ENCODE measurements around the gene PHACTR1. TPM values are rescaled to one million over a fixed set of nuclear protein-coding genes. Genes with fewer than 3 reads are reported as not detected.

PHACTR1 gene
- total and polyA plus RNA-seq, 2 donors, result 3.1 to 6.3 TPM

- Histone ChIP-seq H3K36me3 (ENCODE audit: control insufficient read depth in 2 of 2, insufficient read depth in 2 of 2, low read length in 1 of 2) (no peaks in the 10 kb centered on the region), H3K4me1 (ENCODE audit: control insufficient read depth in 2 of 2, insufficient read depth in 2 of 2, low read length in 2 of 2) (no peaks in the 10 kb centered on the region), H3K27me3 (ENCODE audit: control insufficient read depth in 2 of 2, insufficient read depth in 1 of 2, low read length in 1 of 2) (no peaks in the 10 kb centered on the region), H3K27ac (ENCODE audit: low read depth in 1 of 2, low read length in 1 of 2) (no peak overlapping the region), H3K9me3 (ENCODE audit: control insufficient read depth in 2 of 2, insufficient read depth in 1 of 2, low read length in 1 of 2) (no peaks in the 10 kb centered on the region), H3K4me3 (ENCODE audit: low read length in 2 of 2) (no peak overlapping the region)
- DNase-seq (ENCODE audit: low read depth in 6 of 9, low spot score in 9 of 9), result no peak
Observed at GRCh38 chr6:13098006-13098405, 381.4 kb downstream of the PHACTR1 start.

- Histone ChIP-seq H3K27me3 (ENCODE audit: control insufficient read depth in 2 of 2, insufficient read depth in 1 of 2, low read length in 1 of 2) (no peaks in the 10 kb centered on the region), H3K27ac (ENCODE audit: low read depth in 1 of 2, low read length in 1 of 2) (no peak overlapping the region), H3K36me3 (ENCODE audit: control insufficient read depth in 2 of 2, insufficient read depth in 2 of 2, low read length in 1 of 2) (no peaks in the 10 kb centered on the region), H3K4me3 (ENCODE audit: low read length in 2 of 2) (no peak overlapping the region), H3K4me1 (ENCODE audit: control insufficient read depth in 2 of 2, insufficient read depth in 2 of 2, low read length in 2 of 2) (no peaks in the 10 kb centered on the region), H3K9me3 (ENCODE audit: control insufficient read depth in 2 of 2, insufficient read depth in 1 of 2, low read length in 1 of 2) (no peaks in the 10 kb centered on the region)
- DNase-seq (ENCODE audit: low read depth in 6 of 9, low spot score in 9 of 9), result no peak
- 89% methylated on average over 5 of the region's 5 CpGs for WGBS
Observed at GRCh38 chr6:13098793-13099570, 382.4 kb downstream of the PHACTR1 start.

GRCh38 chr6:13099771-13100170 is 383.2 kb downstream of the PHACTR1 start:
- H3K36me3 ChIP-seq (ENCODE audit: control insufficient read depth in 2 of 2, insufficient read depth in 2 of 2, low read length in 1 of 2), result no peaks in the 10 kb centered on the region
- DNase-seq (ENCODE audit: low read depth in 6 of 9, low spot score in 9 of 9), result no peak
- no peak overlapping the region for H3K4me3 ChIP-seq (ENCODE audit: low read length in 2 of 2)
- no peaks in the 10 kb centered on the region for H3K27me3 ChIP-seq (ENCODE audit: control insufficient read depth in 2 of 2, insufficient read depth in 1 of 2, low read length in 1 of 2)
- H3K9me3 ChIP-seq (ENCODE audit: control insufficient read depth in 2 of 2, insufficient read depth in 1 of 2, low read length in 1 of 2), result no peaks in the 10 kb centered on the region
- no peaks in the 10 kb centered on the region for H3K4me1 ChIP-seq (ENCODE audit: control insufficient read depth in 2 of 2, insufficient read depth in 2 of 2, low read length in 2 of 2)
- no peak overlapping the region for H3K27ac ChIP-seq (ENCODE audit: low read depth in 1 of 2, low read length in 1 of 2)

GRCh38 chr6:13101409-13101808 is 384.8 kb downstream of the PHACTR1 start:
- no peak for DNase-seq (ENCODE audit: low read depth in 6 of 9, low spot score in 9 of 9)
- H3K4me3 ChIP-seq (ENCODE audit: low read length in 2 of 2), result no peak overlapping the region
- no peaks in the 10 kb centered on the region for H3K9me3 ChIP-seq (ENCODE audit: control insufficient read depth in 2 of 2, insufficient read depth in 1 of 2, low read length in 1 of 2)
- 94% methylated on average over 5 of the region's 5 CpGs for WGBS
- no peaks in the 10 kb centered on the region for H3K4me1 ChIP-seq (ENCODE audit: control insufficient read depth in 2 of 2, insufficient read depth in 2 of 2, low read length in 2 of 2)
- no peaks in the 10 kb centered on the region for H3K27me3 ChIP-seq (ENCODE audit: control insufficient read depth in 2 of 2, insufficient read depth in 1 of 2, low read length in 1 of 2)
- H3K27ac ChIP-seq (ENCODE audit: low read depth in 1 of 2, low read length in 1 of 2), result no peak overlapping the region
- H3K36me3 ChIP-seq (ENCODE audit: control insufficient read depth in 2 of 2, insufficient read depth in 2 of 2, low read length in 1 of 2), result no peaks in the 10 kb centered on the region

GRCh38 chr6:13101985-13102384 is 385.4 kb downstream of the PHACTR1 start:
- H3K27ac ChIP-seq (ENCODE audit: low read depth in 1 of 2, low read length in 1 of 2), result no peak overlapping the region
- WGBS, result 93% methylated on average over 2 of the region's 2 CpGs
- H3K4me3 ChIP-seq (ENCODE audit: low read length in 2 of 2), result no peak overlapping the region
- H3K4me1 ChIP-seq (ENCODE audit: control insufficient read depth in 2 of 2, insufficient read depth in 2 of 2, low read length in 2 of 2), result no peaks in the 10 kb centered on the region
- no peak for DNase-seq (ENCODE audit: low read depth in 6 of 9, low spot score in 9 of 9)
- H3K27me3 ChIP-seq (ENCODE audit: control insufficient read depth in 2 of 2, insufficient read depth in 1 of 2, low read length in 1 of 2), result no peaks in the 10 kb centered on the region
- no peaks in the 10 kb centered on the region for H3K36me3 ChIP-seq (ENCODE audit: control insufficient read depth in 2 of 2, insufficient read depth in 2 of 2, low read length in 1 of 2)
- H3K9me3 ChIP-seq (ENCODE audit: control insufficient read depth in 2 of 2, insufficient read depth in 1 of 2, low read length in 1 of 2), result no peaks in the 10 kb centered on the region

- Histone ChIP-seq H3K27ac (ENCODE audit: low read depth in 1 of 2, low read length in 1 of 2) (no peak overlapping the region), H3K36me3 (ENCODE audit: control insufficient read depth in 2 of 2, insufficient read depth in 2 of 2, low read length in 1 of 2) (no peaks in the 10 kb centered on the region), H3K4me3 (ENCODE audit: low read length in 2 of 2) (no peak overlapping the region), H3K4me1 (ENCODE audit: control insufficient read depth in 2 of 2, insufficient read depth in 2 of 2, low read length in 2 of 2) (no peaks in the 10 kb centered on the region), H3K9me3 (ENCODE audit: control insufficient read depth in 2 of 2, insufficient read depth in 1 of 2, low read length in 1 of 2) (no peaks in the 10 kb centered on the region), H3K27me3 (ENCODE audit: control insufficient read depth in 2 of 2, insufficient read depth in 1 of 2, low read length in 1 of 2) (no peaks in the 10 kb centered on the region)
- no peak for DNase-seq (ENCODE audit: low read depth in 6 of 9, low spot score in 9 of 9)
Observed at GRCh38 chr6:13103169-13103568, 386.6 kb downstream of the PHACTR1 start.

- Histone ChIP-seq H3K36me3 (ENCODE audit: control insufficient read depth in 2 of 2, insufficient read depth in 2 of 2, low read length in 1 of 2) (no peaks in the 10 kb centered on the region), H3K9me3 (ENCODE audit: control insufficient read depth in 2 of 2, insufficient read depth in 1 of 2, low read length in 1 of 2) (no peaks in the 10 kb centered on the region), H3K4me3 (ENCODE audit: low read length in 2 of 2) (no peak overlapping the region), H3K27ac (ENCODE audit: low read depth in 1 of 2, low read length in 1 of 2) (no peak overlapping the region), H3K27me3 (ENCODE audit: control insufficient read depth in 2 of 2, insufficient read depth in 1 of 2, low read length in 1 of 2) (no peaks in the 10 kb centered on the region), H3K4me1 (ENCODE audit: control insufficient read depth in 2 of 2, insufficient read depth in 2 of 2, low read length in 2 of 2) (no peaks in the 10 kb centered on the region)
- 95% methylated on average over 5 of the region's 5 CpGs for WGBS
- no peak for DNase-seq (ENCODE audit: low read depth in 6 of 9, low spot score in 9 of 9)
Observed at GRCh38 chr6:13105139-13105538, 388.6 kb downstream of the PHACTR1 start.

GRCh38 chr6:13112921-13113320 is 396.4 kb downstream of the PHACTR1 start:
- H3K27me3 ChIP-seq (ENCODE audit: control insufficient read depth in 2 of 2, insufficient read depth in 1 of 2, low read length in 1 of 2), result no peaks in the 10 kb centered on the region
- DNase-seq (ENCODE audit: low read depth in 6 of 9, low spot score in 9 of 9), result no peak
- H3K27ac ChIP-seq (ENCODE audit: low read depth in 1 of 2, low read length in 1 of 2), result no peak overlapping the region
- no peak overlapping the region for H3K4me3 ChIP-seq (ENCODE audit: low read length in 2 of 2)
- H3K9me3 ChIP-seq (ENCODE audit: control insufficient read depth in 2 of 2, insufficient read depth in 1 of 2, low read length in 1 of 2), result no peaks in the 10 kb centered on the region
- no peaks in the 10 kb centered on the region for H3K36me3 ChIP-seq (ENCODE audit: control insufficient read depth in 2 of 2, insufficient read depth in 2 of 2, low read length in 1 of 2)
- no peaks in the 10 kb centered on the region for H3K4me1 ChIP-seq (ENCODE audit: control insufficient read depth in 2 of 2, insufficient read depth in 2 of 2, low read length in 2 of 2)

- Histone ChIP-seq H3K27ac (ENCODE audit: low read depth in 1 of 2, low read length in 1 of 2) (no peak overlapping the region), H3K36me3 (ENCODE audit: control insufficient read depth in 2 of 2, insufficient read depth in 2 of 2, low read length in 1 of 2) (no peaks in the 10 kb centered on the region), H3K27me3 (ENCODE audit: control insufficient read depth in 2 of 2, insufficient read depth in 1 of 2, low read length in 1 of 2) (no peaks in the 10 kb centered on the region), H3K4me1 (ENCODE audit: control insufficient read depth in 2 of 2, insufficient read depth in 2 of 2, low read length in 2 of 2) (no peaks in the 10 kb centered on the region), H3K9me3 (ENCODE audit: control insufficient read depth in 2 of 2, insufficient read depth in 1 of 2, low read length in 1 of 2) (no peaks in the 10 kb centered on the region), H3K4me3 (ENCODE audit: low read length in 2 of 2) (no peak overlapping the region)
- DNase-seq (ENCODE audit: low read depth in 6 of 9, low spot score in 9 of 9), result no peak
- WGBS, result 96% methylated on average over 5 of the region's 5 CpGs
Observed at GRCh38 chr6:13113376-13113775, 396.8 kb downstream of the PHACTR1 start.

Measured in thymus (tissue), 11 donors.